Progenitor cell of endocrine pancreas (in vitro differentiated cells): ENCODE measurements around the gene KCNQ1OT1. TPM values are rescaled to one million over a fixed set of nuclear protein-coding genes. Genes with fewer than 3 reads are reported as not detected.

Experiments
- DNase-seq: peaks from one replicate; pipeline ENCODE4 v3.0.0; 2021; ENCODE audit warnings: low spot score; ENCODE audit not compliant: unreplicated experiment
- H3K27ac Mint-ChIP-seq: 2 replicates; pipeline ENCODE4 v1.8.0; 2021; ENCODE audit warnings: mild to moderate bottlenecking, moderate library complexity, mixed read lengths
- H3K27me3 Mint-ChIP-seq: 2 replicates; pipeline ENCODE4 v1.8.0; 2021; ENCODE audit warnings: mixed read lengths
- H3K36me3 Mint-ChIP-seq: 2 replicates; pipeline ENCODE4 v1.8.0; 2022; ENCODE audit warnings: mixed read lengths; ENCODE audit not compliant: insufficient read depth
- H3K4me1 Mint-ChIP-seq: 2 replicates; pipeline ENCODE4 v1.8.0; 2021; ENCODE audit warnings: low read depth, mixed read lengths
- H3K4me3 Mint-ChIP-seq: 2 replicates; pipeline ENCODE4 v1.8.0; 2021; ENCODE audit warnings: low read depth, mild to moderate bottlenecking, moderate library complexity, mixed read lengths
- H3K9me3 Mint-ChIP-seq: 2 replicates; pipeline ENCODE4 v1.8.0; 2021; ENCODE audit warnings: low read depth, mixed read lengths
- CTCF ChIP-seq: fragments of 200-600 bp; sonication (generic); IDR thresholded peaks from one replicate; pipeline ENCODE4 v1.5.0; 2021; ENCODE audit warnings: antibody characterized with exemption, mild to moderate bottlenecking; ENCODE audit not compliant: unreplicated experiment
- total RNA-seq: library from RNA; stranded (reverse); gene quantifications from 2 replicates; pipeline ENCODE4 v1.2.1, GENCODE V29; 2021

Gene KCNQ1OT1
- total RNA-seq, 1 donor from 2014 or later: 18.0 TPM

- no peak for DNase-seq
- Mint-ChIP-seq H3K36me3 (no peaks in the 10 kb centered on the region), H3K4me1 (peaks cover 18% of the 10 kb centered on the region), H3K27me3 (peaks cover 24% of the 10 kb centered on the region), H3K9me3 (no peaks in the 10 kb centered on the region), H3K27ac (no peak overlapping the region), H3K4me3 (no peak overlapping the region)
- no peak for TF ChIP-seq CTCF
Observed at GRCh38 chr11:2564008-2564530, 135.7 kb downstream of the KCNQ1OT1 start.

GRCh38 chr11:2563213-2564007 lies 136.4 kb downstream of the KCNQ1OT1 start:
- TF ChIP-seq CTCF: no peak
- Mint-ChIP-seq H3K36me3 (no peaks in the 10 kb centered on the region), H3K4me3 (no peak overlapping the region), H3K9me3 (no peaks in the 10 kb centered on the region), H3K27me3 (peaks cover 24% of the 10 kb centered on the region), H3K27ac (no peak overlapping the region), H3K4me1 (peaks cover 18% of the 10 kb centered on the region)
- DNase-seq: no peak

GRCh38 chr11:2562890-2563212 lies 136.9 kb downstream of the KCNQ1OT1 start:
- peaks cover 18% of the 10 kb centered on the region for H3K4me1 Mint-ChIP-seq
- no peak overlapping the region for H3K4me3 Mint-ChIP-seq
- no peak overlapping the region for H3K27ac Mint-ChIP-seq
- no peaks in the 10 kb centered on the region for H3K36me3 Mint-ChIP-seq
- H3K9me3 Mint-ChIP-seq: no peaks in the 10 kb centered on the region
- TF ChIP-seq CTCF: no peak
- DNase-seq: no peak
- peaks cover 27% of the 10 kb centered on the region for H3K27me3 Mint-ChIP-seq

GRCh38 chr11:2561696-2562581 lies 137.9 kb downstream of the KCNQ1OT1 start:
- TF ChIP-seq CTCF: no peak
- peaks cover 2% of the 10 kb centered on the region for H3K9me3 Mint-ChIP-seq
- DNase-seq: no peak
- peaks cover 2% of the 10 kb centered on the region for H3K36me3 Mint-ChIP-seq
- no peak overlapping the region for H3K4me3 Mint-ChIP-seq
- H3K4me1 Mint-ChIP-seq: peaks cover 13% of the 10 kb centered on the region
- peaks cover 34% of the 10 kb centered on the region for H3K27me3 Mint-ChIP-seq
- H3K27ac Mint-ChIP-seq: no peak overlapping the region

- H3K27me3 Mint-ChIP-seq: peaks cover 32% of the 10 kb centered on the region
Observed at GRCh38 chr11:2559527-2560311, 140.1 kb downstream of the KCNQ1OT1 start.

More at GRCh38 chr11:2559527-2560311, 140.1 kb downstream of the KCNQ1OT1 start:
- Mint-ChIP-seq H3K4me1 (peaks cover 8% of the 10 kb centered on the region), H3K4me3 (no peak overlapping the region), H3K36me3 (peaks cover 2% of the 10 kb centered on the region), H3K9me3 (peaks cover 5% of the 10 kb centered on the region), H3K27ac (no peak overlapping the region)
- TF ChIP-seq CTCF: no peak
- DNase-seq: no peak
